H7 (cell line): ENCODE results near the gene CLIC1. TPM values are rescaled to one million over a fixed set of nuclear protein-coding genes. Genes with fewer than 3 reads are reported as not detected.

Experiments
- DNase-seq: peaks from one replicate; pipeline ENCODE4 v3.0.0; 2012
- H3K27me3 ChIP-seq: 2 replicates; pipeline ENCODE4 v1.6.0; 2011; ENCODE audit warnings: mild to moderate bottlenecking, low read length; ENCODE audit not compliant: control insufficient read depth, insufficient read depth
- H3K36me3 ChIP-seq: replicated peaks from 2 replicates; pipeline ENCODE4 v1.5.1; 2011; ENCODE audit warnings: low read length; ENCODE audit not compliant: control insufficient read depth, insufficient read depth
- H3K4me3 ChIP-seq: 2 replicates; pipeline ENCODE4 v1.5.1; 2011; ENCODE audit warnings: low read depth, mild to moderate bottlenecking, control low read depth, low read length, moderate library complexity; ENCODE audit not compliant: insufficient read depth
- total RNA-seq: library from RNA; depleted of rRNA; stranded (reverse); fragments of >200 nt; shearing (Covaris generic); gene quantifications from 2 replicates; pipeline ENCODE4 v1.2.3, GENCODE V29; 2014

Gene CLIC1
- total RNA-seq, 1 experiment from 2014 or later = 621 TPM

DNA sequence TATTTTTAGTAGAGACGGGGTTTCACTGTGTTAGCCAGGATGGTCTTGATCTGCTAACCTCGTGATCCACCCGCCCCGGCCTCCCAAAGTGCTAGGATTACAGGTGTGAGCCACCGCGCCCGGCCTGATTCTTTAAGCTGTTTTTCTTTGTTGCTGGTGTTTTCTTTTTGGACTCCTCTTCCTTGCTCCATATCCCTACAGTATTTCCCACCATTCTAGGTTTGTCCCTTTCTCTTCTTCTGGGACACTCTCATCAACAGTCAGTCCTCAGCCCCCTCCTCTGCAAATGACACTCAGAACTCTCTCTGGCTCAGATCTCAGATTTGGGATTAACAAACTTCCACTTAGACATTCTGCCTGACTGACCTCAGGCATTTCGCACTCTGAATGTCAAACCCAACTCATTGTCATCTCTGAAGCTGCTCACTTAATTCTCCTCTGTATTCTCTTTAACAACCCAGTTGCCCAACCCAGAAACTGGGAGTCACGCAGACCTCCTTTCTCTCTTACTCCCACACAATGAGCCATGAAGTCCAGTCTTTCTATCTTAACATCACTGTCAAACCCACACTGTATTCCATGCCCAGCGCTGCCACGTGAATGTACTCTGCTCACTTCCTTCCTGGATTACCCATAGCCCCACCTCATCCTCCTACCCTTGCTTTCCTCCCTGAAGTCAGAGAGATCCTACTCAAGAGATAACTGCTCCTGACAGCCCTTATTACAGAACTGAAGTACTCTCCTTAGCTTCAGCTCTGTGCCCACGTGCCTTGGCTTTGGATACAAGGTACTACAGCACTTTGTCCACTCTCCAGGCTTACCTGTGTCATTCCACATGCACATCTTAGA, 10.6 kb downstream of the CLIC1 start:
- Histone ChIP-seq H3K27me3 (no peaks in the 10 kb centered on the region), H3K36me3 (peaks cover 9% of the 10 kb centered on the region), H3K4me3 (no peak overlapping the region)
- no peak for DNase-seq

- Histone ChIP-seq H3K36me3 (peaks cover 9% of the 10 kb centered on the region), H3K4me3 (no peak overlapping the region), H3K27me3 (no peaks in the 10 kb centered on the region)
- DNase-seq = no peak
Observed at GRCh38 chr6:31723980-31724691, 12.2 kb downstream of the CLIC1 start.

GRCh38 chr6:31723245-31723979, 12.9 kb downstream of the CLIC1 start, which contains the start of gene MPIG6B:
TSS of gene MPIG6B (plus strand) at chr6:31723373. CDS start at chr6:31723384, 11 bp downstream.
- Histone ChIP-seq H3K4me3 (no peak within 1 kb of the TSS), H3K27me3 (no peaks in the 10 kb centered on the region)
- peak; percentile 58 for DNase-seq

GRCh38 chr6:31722173-31722572, 14.2 kb downstream of the CLIC1 start:
- Histone ChIP-seq H3K4me3 (no peak overlapping the region), H3K36me3 (peaks cover 3% of the 10 kb centered on the region), H3K27me3 (no peaks in the 10 kb centered on the region)
- no peak for DNase-seq

More at GRCh38 chr6:31723245-31723979, 12.9 kb downstream of the CLIC1 start, which contains the start of gene MPIG6B:
- peaks cover 8% of the 10 kb centered on the region for H3K36me3 ChIP-seq

- no peak within 1 kb of the TSS for H3K4me3 ChIP-seq
- H3K36me3 ChIP-seq = no peaks in the 10 kb centered on the region; the same call in 1 of the 2 replicates
- no peaks in the 10 kb centered on the region for H3K27me3 ChIP-seq
- no peak for DNase-seq
Observed at GRCh38 chr6:31721351-31722020, 14.8 kb downstream of the CLIC1 start, which contains the start of gene LY6G6C. TSS of gene LY6G6C (minus strand) at chr6:31721746. CDS start at chr6:31721679, 67 bp downstream.

- H3K27me3 ChIP-seq = no peaks in the 10 kb centered on the region
- H3K4me3 ChIP-seq = no peak overlapping the region
- H3K36me3 ChIP-seq = no peaks in the 10 kb centered on the region
- DNase-seq = no peak
Observed at GRCh38 chr6:31720196-31720770, 16.0 kb downstream of the CLIC1 start.

DNA sequence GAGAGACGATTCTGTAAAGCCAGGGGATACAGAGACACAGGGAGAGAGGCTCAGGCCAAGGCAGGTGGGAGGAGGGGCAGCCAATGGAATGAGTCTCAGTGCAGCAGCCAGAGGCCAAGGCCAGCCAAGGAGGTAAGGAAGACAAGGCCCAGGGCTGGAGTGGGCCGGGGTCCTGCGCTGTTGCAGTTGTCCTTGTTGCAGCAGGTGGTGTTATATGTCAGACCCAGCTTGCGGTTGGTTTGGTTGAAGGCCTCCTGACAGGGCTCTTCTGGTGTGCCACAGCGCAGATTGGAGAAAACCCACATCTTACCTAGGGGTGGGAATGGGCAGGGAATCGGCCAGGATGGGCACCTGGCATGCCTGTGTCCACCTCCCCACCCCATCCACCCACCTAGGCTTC, 17.3 kb downstream of the CLIC1 start:
- no peak overlapping the region for H3K4me3 ChIP-seq
- H3K36me3 ChIP-seq = no peaks in the 10 kb centered on the region
- DNase-seq = peak; percentile 38
- no peaks in the 10 kb centered on the region for H3K27me3 ChIP-seq

DNA sequence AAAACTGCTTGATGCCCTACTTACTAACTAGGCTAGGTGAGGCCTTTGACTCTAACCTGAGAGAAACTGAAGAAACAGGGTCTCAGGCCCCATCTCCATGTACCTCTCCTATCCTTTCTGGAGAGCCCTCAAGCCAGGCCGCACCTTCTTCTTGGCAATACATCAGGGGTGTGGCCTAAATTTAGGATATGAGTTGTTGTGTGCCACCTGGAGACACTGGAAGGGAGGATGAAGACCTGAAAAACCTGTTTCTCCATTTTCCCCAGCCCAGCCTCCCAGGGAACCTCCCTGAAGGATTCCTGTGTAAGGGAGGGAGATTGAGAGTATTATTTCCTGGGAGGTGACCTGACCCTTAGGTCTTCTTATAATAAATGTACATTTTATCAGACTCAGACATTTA, 18.1 kb downstream of the CLIC1 start:
- no peaks in the 10 kb centered on the region for H3K27me3 ChIP-seq
- H3K36me3 ChIP-seq = no peaks in the 10 kb centered on the region
- peak; percentile 66 for DNase-seq
- no peak overlapping the region for H3K4me3 ChIP-seq

- Histone ChIP-seq H3K27me3 (no peaks in the 10 kb centered on the region), H3K36me3 (no peaks in the 10 kb centered on the region), H3K4me3 (no peak overlapping the region)
- peak; percentile 87 for DNase-seq
Observed at GRCh38 chr6:31717499-31718222, 18.7 kb downstream of the CLIC1 start.

- H3K4me3 ChIP-seq = no peak within 1 kb of the TSS
- peak; percentile 73 for DNase-seq
- no peaks in the 10 kb centered on the region for H3K36me3 ChIP-seq
- no peaks in the 10 kb centered on the region for H3K27me3 ChIP-seq
Observed at GRCh38 chr6:31715022-31715958, 21.0 kb downstream of the CLIC1 start, which contains the start of gene LY6G6D. TSS of gene LY6G6D (plus strand) at chr6:31715348. CDS start at chr6:31715356, 8 bp downstream.

DNA sequence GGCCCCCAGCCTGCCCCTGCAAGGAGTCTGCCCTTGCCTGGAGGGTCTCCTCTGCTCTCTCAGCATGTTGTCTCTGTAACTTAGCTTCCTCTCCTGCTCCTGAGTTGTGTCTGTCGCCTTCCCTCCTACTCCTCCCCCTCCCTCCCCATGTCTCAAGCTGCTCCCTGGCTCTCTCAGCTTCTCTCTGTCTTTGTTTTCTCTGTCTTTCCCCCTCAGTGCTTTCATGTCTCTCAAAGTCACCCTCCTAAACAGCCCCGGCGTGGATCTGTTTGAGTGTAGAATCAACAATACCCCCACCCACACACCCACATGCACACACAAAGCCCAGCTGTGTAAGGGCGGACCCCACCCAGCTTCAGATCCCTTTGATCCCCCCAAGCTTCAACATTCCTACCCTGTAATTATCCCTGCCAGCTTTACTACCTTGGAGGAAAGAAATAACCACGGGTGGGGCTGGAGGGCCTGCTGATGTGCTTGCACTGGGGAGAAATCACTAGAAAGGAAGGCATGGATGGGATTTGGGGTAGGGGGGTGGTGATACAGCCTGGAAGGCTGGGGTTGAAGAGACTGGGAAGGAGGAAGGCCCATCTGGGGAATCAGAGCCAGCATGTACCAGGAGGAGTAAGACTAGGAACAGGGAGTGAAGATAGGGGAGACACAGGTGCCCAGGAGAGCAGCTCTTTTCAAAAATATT, 22.2 kb downstream of the CLIC1 start:
- Histone ChIP-seq H3K36me3 (no peaks in the 10 kb centered on the region), H3K27me3 (no peaks in the 10 kb centered on the region), H3K4me3 (no peak overlapping the region)
- peak; percentile 83 for DNase-seq

- no peak overlapping the region for H3K4me3 ChIP-seq
- H3K36me3 ChIP-seq = no peaks in the 10 kb centered on the region
- DNase-seq = peak; percentile 52
- no peaks in the 10 kb centered on the region for H3K27me3 ChIP-seq
Observed at GRCh38 chr6:31713465-31713864, 22.9 kb downstream of the CLIC1 start.
